K562 (cell line): ENCODE data around the gene INO80D. TPM values are rescaled to one million over a fixed set of nuclear protein-coding genes. Genes with fewer than 3 reads are reported as not detected.

Experiments
- ATAC-seq: fragments of 200-7000 bp; cut with Tn5 transposase; 3 replicates; pipeline ENCODE4 v1.9.1; 2020; ENCODE audit warnings: moderate library complexity
- BruUV-seq: library from RNA; stranded (reverse); fragments of 400-500 nt; replicated peaks from 2 replicates; lab custom pipeline; 2021; lab: Mats Ljungman, UMichigan
- CTCF ChIA-PET: fragments of 300-600 bp; formaldehyde crosslinking; extraction: SDS; loops from one replicate; lab custom pipeline; 2021; ENCODE audit warnings: low intra/inter-chr PET ratio; lab: Yijun Ruan, JAX
- POLR2A ChIA-PET: fragments of 300-600, 350-650 bp; sonication (Branson Sonifier 250); formaldehyde crosslinking; extraction: SDS; loops from one replicate; lab custom pipeline; 2021; ENCODE audit warnings: antibody characterized with exemption, inconsistent platforms; lab: Yijun Ruan, JAX
- DNase-seq, 4 experiments: peaks; one replicate each; pipeline versions ENCODE4 v3.0.0 to v3.0.0-alpha.2; 2011 to 2018; ENCODE audit warnings: low spot score in 3 of 4, mixed read lengths in 3 of 4; ENCODE audit errors: extremely low read depth in 1 of 4
- FAIRE-seq: peaks from 2 replicates; lab custom pipeline; 2011; peaks lifted over from hg19 to GRCh38; lab: Jason Lieb, UNC
- H2AFZ ChIP-seq: 2 replicates; pipeline ENCODE4 v1.6.0; 2011; ENCODE audit warnings: low read depth, low read length, control low read depth, inconsistent platforms
- H3K27ac ChIP-seq: fragments of 200-600 bp; 3 replicates; pipeline ENCODE4 v1.8.0; 2011; ENCODE audit warnings: low read depth, mild to moderate bottlenecking, control low read depth, inconsistent platforms, low read length, moderate library complexity, mixed read lengths; ENCODE audit errors: extremely low read depth
- H3K27me3 ChIP-seq, 2 experiments: fragments of 300-600 bp in 1 of 2; 2 replicates in 1 of 2; 3 replicates in 1 of 2; pipeline versions ENCODE4 v1.6.0 to v1.8.0; 2011; ENCODE audit warnings: inconsistent platforms in 2 of 2, low read length in 2 of 2, mild to moderate bottlenecking in 1 of 2, mixed read lengths in 1 of 2, moderate library complexity in 1 of 2; ENCODE audit not compliant: control insufficient read depth in 2 of 2, insufficient read depth in 2 of 2
- H3K36me3 ChIP-seq: fragments of 300-600 bp; 3 replicates; pipeline ENCODE4 v1.8.0; 2011; ENCODE audit warnings: mild to moderate bottlenecking, low read length, inconsistent platforms; ENCODE audit not compliant: control insufficient read depth, insufficient read depth
- H3K4me1 ChIP-seq, 2 experiments: fragments of 200-600 bp in 1 of 2; replicated peaks in 1 of 2; 2 replicates in 1 of 2; 3 replicates in 1 of 2; pipeline versions ENCODE4 v1.5.1 to v1.8.0; 2011; ENCODE audit warnings: inconsistent platforms in 2 of 2, low read length in 2 of 2, mild to moderate bottlenecking in 1 of 2, mixed read lengths in 1 of 2, moderate library complexity in 1 of 2; ENCODE audit not compliant: control insufficient read depth in 2 of 2, insufficient read depth in 2 of 2
- H3K4me2 ChIP-seq: 2 replicates; pipeline ENCODE4 v1.6.1; 2011; ENCODE audit warnings: low read length, control low read depth, inconsistent platforms, mixed read lengths; ENCODE audit not compliant: insufficient read depth
- H3K4me3 ChIP-seq: fragments of 200-600 bp; sonication (generic), shearing (Covaris generic); 2 replicates; pipeline ENCODE4 v1.5.1; 2016; ENCODE audit warnings: control low read depth, inconsistent platforms
- H3K79me2 ChIP-seq: fragments of 200-600 bp; 3 replicates; pipeline ENCODE4 v1.8.0; 2011; ENCODE audit warnings: low read length, inconsistent platforms; ENCODE audit not compliant: control insufficient read depth, insufficient read depth
- H3K9ac ChIP-seq, 2 experiments: 2 replicates each; pipeline versions ENCODE4 v1.6.0 to v1.6.1; 2011; ENCODE audit warnings: low read depth in 2 of 2, low read length in 2 of 2, control low read depth in 1 of 2, inconsistent platforms in 1 of 2, mild to moderate bottlenecking in 1 of 2, mixed read lengths in 1 of 2; ENCODE audit not compliant: insufficient read depth in 1 of 2
- H3K9me1 ChIP-seq: one replicate; pipeline ENCODE4 v1.6.0; 2011; ENCODE audit warnings: inconsistent platforms, mild to moderate bottlenecking, low read length, moderate library complexity; ENCODE audit not compliant: control insufficient read depth, insufficient read depth
- H3K9me3 ChIP-seq: replicated peaks from 2 replicates; pipeline ENCODE4 v1.5.1; 2011; ENCODE audit warnings: low read depth, low read length, inconsistent platforms; ENCODE audit not compliant: control insufficient read depth, insufficient read depth
- H4K20me1 ChIP-seq: replicated peaks from 2 replicates; pipeline ENCODE4 v1.6.1; 2011; ENCODE audit warnings: low read length, inconsistent platforms, mixed read lengths; ENCODE audit not compliant: control insufficient read depth, insufficient read depth
- CHD2 ChIP-seq: IDR thresholded peaks from 2 replicates; pipeline ENCODE4 v1.6.1; 2011; ENCODE audit warnings: low read depth, low read length
- FOXP1 ChIP-seq: sonication (generic); formaldehyde crosslinking; IDR thresholded peaks from 2 replicates; pipeline ENCODE4 v1.8.0; 2022; ENCODE audit warnings: mild to moderate bottlenecking, missing genetic modification reagents
- FUS ChIP-seq: fragments of 200-400 bp; formaldehyde crosslinking; optimal IDR thresholded peaks from 2 replicates; pipeline ENCODE3; 2017; ENCODE audit warnings: low read depth, low read length
- HDAC2 ChIP-seq: fragments of 450-650 bp; IDR thresholded peaks from 2 replicates; pipeline ENCODE4 v1.6.1; 2016; ENCODE audit warnings: mild to moderate bottlenecking
- HMG20B ChIP-seq: fragments of 250-450 bp; sonication (Bioruptor Pico); IDR thresholded peaks from 2 replicates; pipeline ENCODE4 v1.5.0; 2021; ENCODE audit warnings: mild to moderate bottlenecking
- KLF1 ChIP-seq: fragments of 450-650 bp; IDR thresholded peaks from 2 replicates; pipeline ENCODE4 v1.6.1; 2016; ENCODE audit warnings: missing genetic modification characterization, missing compliant biosample characterization
- NFE2 ChIP-seq: IDR thresholded peaks from 2 replicates; pipeline ENCODE4 v1.6.1; 2014; ENCODE audit warnings: antibody characterized with exemption, low read depth
- SMC3 ChIP-seq: conservative IDR thresholded peaks from 2 replicates; pipeline ENCODE4 v1.6.1; 2011; ENCODE audit warnings: low read depth, low read length, improper control_type of control experiment; ENCODE audit not compliant: insufficient read depth
- TRIM24 ChIP-seq, 2 experiments: fragments of 450-650 bp; IDR thresholded peaks; 2 replicates each; pipeline ENCODE4 v1.6.1; 2016
- WGBS: fragments of 100-300 bp; shearing (Covaris generic); methylation state at CpG from one replicate; pipeline ENCODE4 v1.1.6; 2016; ENCODE audit warnings: low coverage, mixed read lengths; ENCODE audit not compliant: insufficient coverage; ENCODE audit errors: missing lambda C conversion rate; 5-methylcytosine and 5-hydroxymethylcytosine counted together
- in situ Hi-C: fragments of 300-500 bp; cut with MboI; formaldehyde crosslinking; loops from 4 replicates; pipeline ENCODE4 v1.15.0; 2018; ENCODE audit warnings: inconsistent platforms, mixed read lengths
- intact Hi-C: fragments of 100-400 bp; cut with micrococcal nuclease; formaldehyde crosslinking; loops from 2 replicates; pipeline ENCODE4 v1.14.2; 2022
- polyA plus RNA-seq, 8 experiments: library from polyadenylated mRNA; depleted of rRNA in 4 of 8; stranded (reverse) in 5 of 8; unstranded in 3 of 8; fragments of >200 nt; fragmentation: Nextera tagmentation in 2 of 8; fragmentation: Illumina TruSeq in 1 of 8; extraction: Ambion mirVana in 2 of 8; extraction: Trizol in 1 of 8; gene quantifications; 2 replicates each; pipeline versions ENCODE4 v1.2.1 to v1.2.3, GENCODE V29; 2011 to 2014; ENCODE audit warnings: inconsistent platforms in 1 of 8, missing spikeins in 1 of 8
- total RNA-seq, 7 experiments: library from RNA; depleted of rRNA in 6 of 7; stranded (reverse); fragments of >200 nt in 6 of 7; fragmentation: Illumina TruSeq in 2 of 7; extraction: Trizol in 2 of 7; gene quantifications; 2 replicates each; pipeline versions ENCODE4 v1.2.1 to v1.2.3, GENCODE V29; 2011 to 2021; ENCODE audit warnings: low replicate concordance in 1 of 7
- TF ChIP-seq, protein P1 (sequence below): fragments of 250-450 bp; sonication (Bioruptor Pico); IDR thresholded peaks from 2 replicates; pipeline ENCODE4 v1.4.0; 2020; ENCODE audit warnings: mild to moderate bottlenecking, moderate library complexity
- TF ChIP-seq, protein P2 (sequence below): fragments of 250-450 bp; sonication (Bioruptor Pico); IDR thresholded peaks from 2 replicates; pipeline ENCODE4 v1.4.0; 2020; ENCODE audit warnings: borderline replicate concordance

The INO80D gene
- total and polyA plus RNA-seq, 9 of the 15 experiments (the other 6 are each of a cell fraction or from before 2014, with no cell fraction given), result 0.64 to 8.1 (median 2.9) TPM

DNA sequence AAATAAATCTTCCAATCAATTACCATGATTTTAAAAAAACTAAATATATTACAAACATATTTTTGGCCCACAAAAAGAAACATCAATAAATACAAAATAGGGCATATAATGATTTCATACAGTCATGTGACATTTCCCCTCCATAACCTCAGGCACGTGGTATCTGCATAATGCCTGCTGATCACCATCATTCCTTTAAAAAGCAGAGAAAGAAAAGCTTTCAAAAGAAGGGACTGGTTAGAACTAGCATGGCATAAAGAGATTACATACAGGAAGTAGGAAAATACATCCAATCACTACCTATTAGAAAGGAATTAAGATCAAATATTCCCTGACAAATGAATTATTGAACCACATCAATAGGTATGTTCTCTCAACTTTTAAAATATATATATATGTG is 83.5 kb downstream of the INO80D start:
- Histone ChIP-seq H3K4me1 (no peaks in the 10 kb centered on the region), H3K9ac (no peak overlapping the region), H3K79me2 (no peaks in the 10 kb centered on the region), H3K4me3 (no peak overlapping the region), H2AFZ (no peak overlapping the region), H3K9me1 (no peaks in the 10 kb centered on the region), H3K9me3 (no peaks in the 10 kb centered on the region), H3K27me3 (no peaks in the 10 kb centered on the region), H4K20me1 (no peaks in the 10 kb centered on the region), H3K36me3 (peaks cover 29% of the 10 kb centered on the region; the same call in 2 of the 3 replicates), H3K27ac (no peak overlapping the region), H3K4me2 (no peak overlapping the region)
- intact Hi-C loops (loop anchor here (5.0 kb wide), 1 partner anchor 155 kb away; the partner anchor contains the start of genes EEF1B2 and NDUFS1), in situ Hi-C loops (no loop called here)
- 50% methylated on average over 1 of the region's 1 CpG for WGBS
- CTCF ChIA-PET, result no interaction called here
- no peak for ATAC-seq
- DNase-seq, result no peak
- no peak for FAIRE-seq
- BruUV-seq, result no TSS peak
- POLR2A ChIA-PET, result no interaction called here
- TF ChIP-seq, protein P1, sequence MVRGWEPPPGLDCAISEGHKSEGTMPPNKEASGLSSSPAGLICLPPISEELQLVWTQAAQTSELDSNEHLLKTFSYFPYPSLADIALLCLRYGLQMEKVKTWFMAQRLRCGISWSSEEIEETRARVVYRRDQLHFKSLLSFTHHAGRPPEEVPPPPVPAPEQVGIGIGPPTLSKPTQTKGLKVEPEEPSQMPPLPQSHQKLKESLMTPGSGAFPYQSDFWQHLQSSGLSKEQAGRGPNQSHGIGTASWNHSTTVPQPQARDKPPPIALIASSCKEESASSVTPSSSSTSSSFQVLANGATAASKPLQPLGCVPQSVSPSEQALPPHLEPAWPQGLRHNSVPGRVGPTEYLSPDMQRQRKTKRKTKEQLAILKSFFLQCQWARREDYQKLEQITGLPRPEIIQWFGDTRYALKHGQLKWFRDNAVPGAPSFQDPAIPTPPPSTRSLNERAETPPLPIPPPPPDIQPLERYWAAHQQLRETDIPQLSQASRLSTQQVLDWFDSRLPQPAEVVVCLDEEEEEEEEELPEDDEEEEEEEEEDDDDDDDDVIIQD (CRISPR knock-in tag), result no peak
- TF ChIP-seq CHD2 (no peak), KLF1 (tag) (no peak), HDAC2 (no peak), SMC3 (no peak), FOXP1 (CRISPR knock-in tag) (no peak), TRIM24 (IDR thresholded peaks at IDR 0.05) (no peak), NFE2 (no peak), HMG20B (CRISPR knock-in tag) (no peak), FUS (no peak)
- TF ChIP-seq, protein P2, sequence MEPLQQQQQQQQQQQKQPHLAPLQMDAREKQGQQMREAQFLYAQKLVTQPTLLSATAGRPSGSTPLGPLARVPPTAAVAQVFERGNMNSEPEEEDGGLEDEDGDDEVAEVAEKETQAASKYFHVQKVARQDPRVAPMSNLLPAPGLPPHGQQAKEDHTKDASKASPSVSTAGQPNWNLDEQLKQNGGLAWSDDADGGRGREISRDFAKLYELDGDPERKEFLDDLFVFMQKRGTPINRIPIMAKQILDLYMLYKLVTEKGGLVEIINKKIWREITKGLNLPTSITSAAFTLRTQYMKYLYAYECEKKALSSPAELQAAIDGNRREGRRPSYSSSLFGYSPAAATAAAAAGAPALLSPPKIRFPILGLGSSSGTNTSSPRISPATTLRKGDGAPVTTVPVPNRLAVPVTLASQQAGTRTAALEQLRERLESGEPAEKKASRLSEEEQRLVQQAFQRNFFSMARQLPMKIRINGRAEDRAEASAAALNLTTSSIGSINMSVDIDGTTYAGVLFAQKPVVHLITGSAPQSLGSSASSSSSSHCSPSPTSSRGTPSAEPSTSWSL (CRISPR knock-in tag), result no peak
